SU-DHL-6 (cell line): ENCODE results near the gene STRN.

ENCODE experiments used
- H2AFZ ChIP-seq: fragments of 200-600 bp; sonication (generic); 2 replicates; pipeline ENCODE4 v1.6.1; 2014; ENCODE audit warnings: low read depth, mild to moderate bottlenecking, moderate library complexity, mixed read lengths, antibody characterized with exemption, low read length; ENCODE audit not compliant: severe bottlenecking
- H3F3A ChIP-seq: fragments of 200-600 bp; shearing (Covaris generic); 2 replicates; pipeline ENCODE4 v1.6.0; 2016; ENCODE audit warnings: antibody characterized with exemption, mild to moderate bottlenecking; ENCODE audit not compliant: insufficient read depth
- H3K27ac ChIP-seq: fragments of 200-600 bp; sonication (generic); 2 replicates; pipeline ENCODE4 v1.5.1; 2016; ENCODE audit warnings: low read depth, mild to moderate bottlenecking, low read length, moderate library complexity, mixed read lengths
- H3K27me3 ChIP-seq: fragments of 200-600 bp; sonication (generic), shearing (Covaris generic); 2 replicates; pipeline ENCODE4 v1.6.0; 2014; ENCODE audit warnings: mild to moderate bottlenecking, low read length
- H3K36me3 ChIP-seq: fragments of 200-600 bp; sonication (generic); 2 replicates; pipeline ENCODE4 v1.6.1; 2014; ENCODE audit warnings: mild to moderate bottlenecking, low read length, mixed read lengths
- H3K4me2 ChIP-seq: fragments of 300-600, 200-600 bp; shearing (Covaris generic), sonication (generic); 2 replicates; pipeline ENCODE4 v1.6.0; 2014; ENCODE audit warnings: low read length, low read depth, mild to moderate bottlenecking; ENCODE audit not compliant: poor library complexity, severe bottlenecking
- H3K4me3 ChIP-seq: fragments of 200-600 bp; sonication (generic); 2 replicates; pipeline ENCODE4 v1.5.1; 2014; ENCODE audit warnings: antibody characterized with exemption, low read length, mild to moderate bottlenecking, mixed read lengths; ENCODE audit not compliant: insufficient read depth, poor library complexity, severe bottlenecking
- H3K79me2 ChIP-seq: fragments of 200-600 bp; sonication (generic); 2 replicates; pipeline ENCODE4 v1.6.1; 2014; ENCODE audit warnings: mild to moderate bottlenecking, low read length, moderate library complexity; ENCODE audit not compliant: insufficient read depth
- H3K9ac ChIP-seq: fragments of 200-600 bp; sonication (generic); 2 replicates; pipeline ENCODE4 v1.7.0; 2014; ENCODE audit warnings: mild to moderate bottlenecking, low read length
- H3K9me2 ChIP-seq: fragments of 200-600 bp; sonication (generic); replicated peaks from 2 replicates; pipeline ENCODE4 v1.6.1; 2014; ENCODE audit warnings: low read length; ENCODE audit not compliant: insufficient read depth
- H3K9me3 ChIP-seq: fragments of 200-600 bp; sonication (generic); 2 replicates; pipeline ENCODE4 v1.6.1; 2014; ENCODE audit warnings: low read length, mixed read lengths; ENCODE audit not compliant: insufficient read depth
- H4K20me1 ChIP-seq: fragments of 200-600 bp; sonication (generic); 2 replicates; pipeline ENCODE4 v1.6.1; 2014; ENCODE audit warnings: low read depth, mild to moderate bottlenecking, antibody characterized with exemption, low read length, moderate library complexity, mixed read lengths
- CTCF ChIP-seq: fragments of 200-600 bp; sonication (generic); IDR thresholded peaks from one replicate; pipeline ENCODE4 v1.5.1; 2017; ENCODE audit warnings: antibody characterized with exemption, mild to moderate bottlenecking, low read length, moderate library complexity; ENCODE audit not compliant: insufficient read depth, poor library complexity, severe bottlenecking
- EZH2phosphoT487 ChIP-seq: fragments of 200-600 bp; sonication (generic), shearing (Covaris generic); conservative IDR thresholded peaks from 2 replicates; pipeline ENCODE4 v1.6.1; 2018; ENCODE audit warnings: mild to moderate bottlenecking, antibody characterized with exemption, low read length, moderate library complexity, mixed read lengths

The STRN gene

GRCh38 chr2:36921984-36922383 is 44.4 kb downstream of the STRN start:
- Histone ChIP-seq H3K9me2 (no peaks in the 10 kb centered on the region), H3K27ac (no peak overlapping the region), H3K27me3 (no peaks in the 10 kb centered on the region), H3K4me2 (no peak overlapping the region), H3K79me2 (no peaks in the 10 kb centered on the region; the same call in 1 of the 2 replicates), H3K36me3 (no peaks in the 10 kb centered on the region), H3F3A (peaks cover 15% of the 10 kb centered on the region; the same call in 1 of the 2 replicates), H2AFZ (no peak overlapping the region), H3K4me3 (no peak overlapping the region), H3K9me3 (no peaks in the 10 kb centered on the region), H3K9ac (no peak overlapping the region), H4K20me1 (no peaks in the 10 kb centered on the region)
- no peak for TF ChIP-seq CTCF

GRCh38 chr2:36919041-36919837 is 47.1 kb downstream of the STRN start:
- no peak overlapping the region for H3K27ac ChIP-seq
- TF ChIP-seq CTCF = no peak
- no peak overlapping the region for H3K4me2 ChIP-seq
- no peaks in the 10 kb centered on the region; the same call in 1 of the 2 replicates for H3K79me2 ChIP-seq
- no peak overlapping the region for H3K9ac ChIP-seq
- H2AFZ ChIP-seq = no peak overlapping the region
- H3K27me3 ChIP-seq = no peaks in the 10 kb centered on the region
- H3K36me3 ChIP-seq = 0 out of 2 replicates have a peak, but pooled peaks cover 3% of the 10 kb centered on the region
- no peak overlapping the region for H3K4me3 ChIP-seq
- H3K9me2 ChIP-seq = no peaks in the 10 kb centered on the region
- H4K20me1 ChIP-seq = no peaks in the 10 kb centered on the region
- no peaks in the 10 kb centered on the region for H3K9me3 ChIP-seq
- H3F3A ChIP-seq = peaks cover 15% of the 10 kb centered on the region; the same call in 1 of the 2 replicates

GRCh38 chr2:36918307-36918706 is 48.0 kb downstream of the STRN start:
- no peaks in the 10 kb centered on the region; the same call in 1 of the 2 replicates for H3K79me2 ChIP-seq
- H4K20me1 ChIP-seq = no peaks in the 10 kb centered on the region
- H3K9me3 ChIP-seq = no peaks in the 10 kb centered on the region
- H2AFZ ChIP-seq = no peak overlapping the region
- H3K36me3 ChIP-seq = 0 out of 2 replicates have a peak, but pooled peaks cover 3% of the 10 kb centered on the region
- 0 out of 2 replicates have a peak overlapping the region, but pooled peaks have one; percentile 7 for H3K27ac ChIP-seq
- no peak overlapping the region for H3K4me3 ChIP-seq
- H3K9me2 ChIP-seq = no peaks in the 10 kb centered on the region
- H3F3A ChIP-seq = peaks cover 15% of the 10 kb centered on the region; the same call in 1 of the 2 replicates
- H3K27me3 ChIP-seq = no peaks in the 10 kb centered on the region
- TF ChIP-seq EZH2phosphoT487 (no peak), CTCF (peak; percentile 16)
- no peak overlapping the region for H3K4me2 ChIP-seq
- H3K9ac ChIP-seq = no peak overlapping the region
